Measurements from ENCODE around the gene CHMP2A. TPM values are rescaled to one million over a fixed set of nuclear protein-coding genes. Genes with fewer than 3 reads are reported as not detected.

The CHMP2A gene
- total and polyA plus RNA-seq, 2 of the 13 experiments (the other 11 are each of a cell fraction or from before 2014, with no cell fraction given) = 49.7 to 55.0 TPM

- TF ChIP-seq, protein P1, sequence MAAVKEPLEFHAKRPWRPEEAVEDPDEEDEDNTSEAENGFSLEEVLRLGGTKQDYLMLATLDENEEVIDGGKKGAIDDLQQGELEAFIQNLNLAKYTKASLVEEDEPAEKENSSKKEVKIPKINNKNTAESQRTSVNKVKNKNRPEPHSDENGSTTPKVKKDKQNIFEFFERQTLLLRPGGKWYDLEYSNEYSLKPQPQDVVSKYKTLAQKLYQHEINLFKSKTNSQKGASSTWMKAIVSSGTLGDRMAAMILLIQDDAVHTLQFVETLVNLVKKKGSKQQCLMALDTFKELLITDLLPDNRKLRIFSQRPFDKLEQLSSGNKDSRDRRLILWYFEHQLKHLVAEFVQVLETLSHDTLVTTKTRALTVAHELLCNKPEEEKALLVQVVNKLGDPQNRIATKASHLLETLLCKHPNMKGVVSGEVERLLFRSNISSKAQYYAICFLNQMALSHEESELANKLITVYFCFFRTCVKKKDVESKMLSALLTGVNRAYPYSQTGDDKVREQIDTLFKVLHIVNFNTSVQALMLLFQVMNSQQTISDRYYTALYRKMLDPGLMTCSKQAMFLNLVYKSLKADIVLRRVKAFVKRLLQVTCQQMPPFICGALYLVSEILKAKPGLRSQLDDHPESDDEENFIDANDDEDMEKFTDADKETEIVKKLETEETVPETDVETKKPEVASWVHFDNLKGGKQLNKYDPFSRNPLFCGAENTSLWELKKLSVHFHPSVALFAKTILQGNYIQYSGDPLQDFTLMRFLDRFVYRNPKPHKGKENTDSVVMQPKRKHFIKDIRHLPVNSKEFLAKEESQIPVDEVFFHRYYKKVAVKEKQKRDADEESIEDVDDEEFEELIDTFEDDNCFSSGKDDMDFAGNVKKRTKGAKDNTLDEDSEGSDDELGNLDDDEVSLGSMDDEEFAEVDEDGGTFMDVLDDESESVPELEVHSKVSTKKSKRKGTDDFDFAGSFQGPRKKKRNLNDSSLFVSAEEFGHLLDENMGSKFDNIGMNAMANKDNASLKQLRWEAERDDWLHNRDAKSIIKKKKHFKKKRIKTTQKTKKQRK (IDR thresholded peaks at IDR 0.05; ENCODE audit: low read length) = no peak
- TF ChIP-seq ZKSCAN1 (IDR thresholded peaks at IDR 0.05; ENCODE audit: low read length) (no peak), EZH2 (conservative IDR thresholded peaks at IDR 0.05; ENCODE audit: low read depth, low read length) (no peak), ZNF382 (CRISPR knock-in tag; IDR thresholded peaks at IDR 0.05; ENCODE audit: borderline replicate concordance) (no peak), ZNF766 (CRISPR knock-in tag; IDR thresholded peaks at IDR 0.05; ENCODE audit: borderline replicate concordance) (peak; percentile 68; the same call in 1 of the 2 replicates), ZNF34 (CRISPR knock-in tag; IDR thresholded peaks at IDR 0.05; ENCODE audit: borderline replicate concordance) (0 out of 2 replicates have a peak, but pooled peaks have one; percentile 59), ZBTB40 (IDR thresholded peaks at IDR 0.05) (no peak), ZBTB40 (CRISPR knock-in tag; IDR thresholded peaks at IDR 0.05) (no peak; the same call in 1 of the 2 replicates), TOPORS (CRISPR knock-in tag; IDR thresholded peaks at IDR 0.05) (no peak), NFIC (IDR thresholded peaks at IDR 0.05; ENCODE audit: low read length) (no peak), FOXK1 (CRISPR knock-in tag; IDR thresholded peaks at IDR 0.05; ENCODE audit: borderline replicate concordance, low read depth) (no peak), TERF1 (CRISPR knock-in tag; IDR thresholded peaks at IDR 0.05) (no peak), THAP11 (CRISPR knock-in tag; IDR thresholded peaks at IDR 0.05) (peak; percentile 62), ZNF672 (CRISPR knock-in tag; IDR thresholded peaks at IDR 0.05) (no peak)
Observed at GRCh38 chr19:58511353-58512208, 43.3 kb downstream of the CHMP2A start, which contains the start of gene SLC27A5 (continued).
